Fibroblast of peridontal ligament (primary cell): ENCODE data around the gene ZNF215.
"Not testable (repeated sequence)": the region's sequence is repeated elsewhere in the genome, so short reads cannot be mapped to it uniquely, and the experiment has no call there.

Experiments used
- DNase-seq: peaks from one replicate; pipeline ENCODE4 v3.0.0-alpha.2; 2010; ENCODE audit errors: extremely low read depth

The ZNF215 gene

DNA sequence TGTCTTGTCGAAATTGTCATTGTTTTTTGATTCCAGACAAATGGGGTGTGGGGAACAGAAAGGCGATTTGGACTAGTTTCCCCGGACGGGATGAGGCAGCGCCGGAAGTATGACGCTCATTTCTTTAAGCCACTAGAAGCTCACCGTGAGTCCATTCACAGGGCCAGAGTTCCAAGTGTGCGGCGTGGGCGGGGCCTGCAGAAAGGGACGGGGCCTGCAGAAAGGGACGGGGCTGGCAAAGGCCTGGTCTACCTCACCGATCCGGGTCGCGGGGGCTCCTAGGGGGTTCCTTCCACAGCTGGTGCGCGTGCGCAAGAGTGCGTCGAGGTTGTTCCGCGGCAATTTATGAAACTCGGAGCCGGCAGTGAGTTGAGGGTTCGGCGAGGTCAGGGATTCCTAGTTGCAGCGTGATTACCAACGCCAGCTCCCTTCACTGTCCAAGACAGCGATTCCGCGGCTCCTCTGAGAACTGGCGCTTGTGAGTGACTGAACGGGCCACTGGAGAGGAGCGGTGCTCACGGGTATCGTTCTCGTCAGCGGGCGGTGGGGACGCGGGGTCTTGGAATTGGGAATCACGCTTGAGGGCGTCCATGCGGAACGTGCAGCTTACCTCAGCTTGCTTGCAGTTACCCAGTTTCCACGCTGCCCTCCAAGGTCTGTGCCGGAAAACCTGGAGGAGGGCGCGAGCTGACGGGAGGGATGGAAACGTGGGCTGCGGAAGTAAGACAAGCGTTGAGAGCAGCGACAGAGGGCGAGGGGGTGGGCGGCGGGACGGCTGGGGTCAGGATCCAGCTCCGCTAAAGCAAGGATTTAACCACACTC lies at the start of gene ZNF215:
Gene ZNF215 (plus strand): TSS at position 219 of the 822 bp plus-strand sequence. CDS start 5,847 bp downstream, outside the sequence.
- DNase-seq: peak; percentile 75

DNA sequence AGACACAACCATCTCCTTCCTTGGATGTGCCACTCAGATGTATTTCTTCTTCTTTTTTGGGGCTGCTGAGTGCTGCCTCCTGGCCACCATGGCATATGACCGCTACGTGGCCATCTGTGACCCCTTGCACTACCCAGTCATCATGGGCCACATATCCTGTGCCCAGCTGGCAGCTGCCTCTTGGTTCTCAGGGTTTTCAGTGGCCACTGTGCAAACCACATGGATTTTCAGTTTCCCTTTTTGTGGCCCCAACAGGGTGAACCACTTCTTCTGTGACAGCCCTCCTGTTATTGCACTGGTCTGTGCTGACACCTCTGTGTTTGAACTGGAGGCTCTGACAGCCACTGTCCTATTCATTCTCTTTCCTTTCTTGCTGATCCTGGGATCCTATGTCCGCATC lies 49.3 kb upstream of the ZNF215 start:
- no peak for DNase-seq

DNA sequence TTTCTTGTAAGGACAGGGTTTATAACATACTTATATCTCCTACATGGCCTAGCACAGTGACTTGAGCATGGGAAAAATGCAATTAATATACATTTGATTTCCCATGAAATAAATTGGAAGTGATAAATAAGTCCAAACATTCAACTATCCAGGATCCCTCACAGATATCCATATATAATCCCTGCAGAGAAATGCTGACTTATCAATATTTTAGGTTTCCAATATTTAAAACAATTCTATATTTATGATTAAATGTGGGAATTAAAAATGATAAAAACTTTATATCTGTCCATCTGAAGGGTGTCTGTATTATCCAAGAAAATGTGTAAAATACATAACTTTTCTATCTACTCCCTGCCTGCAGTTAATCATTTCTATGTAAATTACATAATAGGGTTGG lies 43.5 kb upstream of the ZNF215 start:
- DNase-seq: no peak

DNA sequence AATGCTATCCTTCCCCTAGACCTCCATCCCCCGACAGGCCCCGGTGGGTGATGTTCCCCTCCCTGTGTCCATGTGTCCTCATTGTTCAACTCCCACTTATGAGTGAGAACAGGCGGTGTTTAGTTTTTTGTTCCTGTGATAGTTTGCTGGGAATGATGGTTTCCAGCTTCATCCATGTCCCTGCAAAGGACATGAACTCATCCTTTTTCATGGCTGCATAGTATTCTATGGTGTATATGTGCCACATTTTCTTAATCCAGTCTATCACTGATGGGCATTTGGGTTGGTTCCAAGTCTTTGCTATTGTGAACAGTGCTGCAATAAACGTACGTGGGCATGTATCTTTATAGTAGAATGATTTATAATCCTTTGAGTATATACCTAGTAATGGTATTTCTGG lies 38.5 kb upstream of the ZNF215 start:
- DNase-seq: not testable (repeated sequence)

GRCh38 chr11:6888830-6889229 lies 37.4 kb upstream of the ZNF215 start:
- DNase-seq: no peak

GRCh38 chr11:6889835-6890234 lies 36.4 kb upstream of the ZNF215 start:
- DNase-seq: no peak

DNA sequence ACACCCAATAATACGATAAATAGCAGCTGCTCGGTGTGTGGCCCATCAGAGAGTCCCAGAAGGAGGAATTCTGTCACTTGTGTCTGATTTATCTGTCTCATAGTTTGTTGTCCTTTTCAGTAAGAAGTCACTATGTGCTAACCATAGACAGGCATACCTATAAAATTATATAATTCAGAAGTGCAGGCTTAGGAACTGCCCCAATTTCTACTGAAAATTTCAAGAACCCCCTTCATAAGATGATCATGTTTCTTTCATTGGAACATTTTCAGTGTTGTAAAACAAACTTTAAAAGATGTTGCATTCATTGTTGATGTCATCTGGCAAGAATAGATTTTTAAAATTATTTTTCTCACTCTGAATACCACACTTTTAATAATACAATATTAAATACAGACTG lies 33.8 kb upstream of the ZNF215 start, which contains the start of gene OR2D2:
Gene OR2D2 (minus strand): TSS at position 101 of the 400 bp plus-strand sequence. CDS start 0 bp downstream, at position 101.
- DNase-seq: no peak

- no peak for DNase-seq
Measured at GRCh38 chr11:6894097-6894496, 32.1 kb upstream of the ZNF215 start.

DNA sequence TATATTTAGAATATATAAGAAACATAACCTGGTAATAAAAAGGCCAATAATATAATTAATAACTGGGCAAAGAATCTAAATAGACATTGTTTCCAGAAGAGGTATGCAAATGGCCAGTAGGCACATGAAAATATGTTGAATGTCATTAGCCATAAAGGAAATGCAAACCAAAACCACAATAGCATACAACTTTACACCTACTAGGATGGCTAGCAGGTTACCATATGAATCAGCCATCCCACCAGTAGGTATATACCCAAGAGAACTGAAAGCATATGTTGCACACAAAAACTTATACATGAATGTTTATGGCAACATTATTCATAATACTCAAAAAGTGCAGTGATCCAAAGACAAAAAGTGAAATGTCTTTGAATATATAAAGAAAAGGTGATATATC lies 31.2 kb upstream of the ZNF215 start:
- DNase-seq: no peak

GRCh38 chr11:6898911-6899310 lies 27.3 kb upstream of the ZNF215 start:
- no peak for DNase-seq

DNA sequence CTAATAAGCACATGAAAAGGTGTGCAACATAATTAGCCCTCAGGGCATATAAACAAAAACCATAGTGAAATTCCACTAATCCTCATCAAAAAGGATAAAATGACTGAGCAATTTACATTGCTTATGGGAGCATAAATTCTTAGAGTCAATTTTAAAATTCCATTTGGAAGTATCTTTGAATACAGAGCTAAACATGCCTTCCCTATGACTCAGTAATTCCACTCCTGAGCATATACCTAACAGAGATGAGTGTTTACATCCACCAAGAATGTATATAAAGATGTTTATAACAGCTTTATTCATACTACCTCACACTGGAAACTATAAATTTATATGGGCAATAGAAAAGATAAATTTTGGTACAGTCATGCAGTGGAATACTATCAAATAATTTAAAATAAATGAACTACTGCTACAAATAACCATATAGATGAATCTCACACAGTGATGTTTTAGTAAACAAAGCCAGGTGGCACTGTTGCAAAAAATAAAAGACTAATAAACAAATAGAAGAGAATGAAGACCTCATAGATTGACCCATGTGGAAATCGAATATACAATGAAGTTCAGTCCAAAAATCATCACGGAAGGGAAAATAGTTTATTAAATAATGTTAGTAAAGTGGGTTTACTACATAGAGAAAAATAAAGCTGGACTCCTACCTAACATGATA lies 25.8 kb upstream of the ZNF215 start:
- no peak for DNase-seq

- not testable (repeated sequence) for DNase-seq
Measured at GRCh38 chr11:6904804-6905203, 21.4 kb upstream of the ZNF215 start.

GRCh38 chr11:6911378-6911777 lies 14.8 kb upstream of the ZNF215 start:
- no peak for DNase-seq

- peak; percentile 57 for DNase-seq
Measured at GRCh38 chr11:6911948-6912347, 14.3 kb upstream of the ZNF215 start.

DNA sequence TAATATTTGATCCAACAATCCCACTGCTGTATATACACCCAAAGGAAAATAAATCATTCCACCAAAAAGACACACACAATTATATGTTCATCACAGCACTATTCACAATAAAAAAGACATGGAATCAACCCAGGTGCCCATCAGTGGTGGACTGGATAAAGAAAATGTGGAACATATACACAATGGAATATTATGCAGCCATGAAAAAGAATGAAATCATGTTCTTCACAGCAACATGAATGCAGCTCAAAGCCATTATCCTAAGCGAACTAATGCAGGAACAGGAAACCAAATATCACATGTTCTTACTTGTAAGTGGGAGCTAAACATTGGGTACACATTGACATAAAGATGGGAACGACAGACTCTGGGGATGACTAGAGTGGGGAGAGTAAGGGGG lies 6.5 kb upstream of the ZNF215 start:
- DNase-seq: no peak

DNA sequence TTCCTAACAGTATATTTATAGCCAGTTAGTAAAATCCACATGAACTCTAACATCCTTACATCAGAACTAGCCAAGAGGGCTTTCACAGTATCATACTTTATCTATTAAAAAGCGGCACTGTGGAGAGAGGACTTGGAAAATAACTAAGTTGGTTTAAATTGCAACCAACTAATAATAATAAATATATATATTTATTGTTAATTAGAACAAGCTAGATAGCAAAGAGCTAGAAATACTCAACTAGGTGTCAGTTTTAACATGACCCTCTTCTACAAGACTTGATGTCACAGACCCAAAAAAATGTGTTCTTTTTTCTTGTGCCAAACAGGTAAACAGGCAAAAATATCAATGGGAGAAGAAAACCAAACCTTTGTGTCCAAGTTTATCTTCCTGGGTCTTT lies 5.5 kb upstream of the ZNF215 start, which contains the start of gene OR2D3:
Gene OR2D3 (plus strand): TSS at position 301 of the 400 bp plus-strand sequence. CDS start 0 bp downstream, at position 301.
- DNase-seq: no peak

DNA sequence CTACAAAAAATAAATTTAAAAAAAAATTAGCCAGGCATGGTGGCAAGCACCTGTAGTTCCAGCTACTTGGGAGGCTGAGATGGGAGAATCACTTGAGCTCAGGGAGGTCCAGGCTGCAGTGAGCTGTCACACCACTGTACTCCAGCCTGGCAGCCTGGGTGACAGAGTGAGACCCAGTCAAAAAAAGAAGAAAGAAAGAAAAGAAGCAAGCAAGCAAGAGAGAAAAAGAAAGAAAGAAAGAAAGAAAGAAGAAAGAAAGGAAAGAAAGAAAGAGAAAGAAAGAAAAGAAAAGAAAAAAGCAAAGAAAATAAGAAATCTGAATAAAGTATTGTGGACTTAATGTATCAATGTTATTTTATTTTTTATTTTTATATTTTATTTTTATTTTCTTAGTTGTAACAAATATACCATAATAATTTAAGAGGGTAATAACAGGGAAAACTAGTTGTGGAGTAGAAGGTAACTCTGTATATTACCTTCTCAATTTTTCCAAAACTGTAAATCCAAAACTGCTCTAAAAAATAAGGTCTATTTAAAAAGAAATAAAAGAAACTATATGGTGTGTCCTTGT lies 1.1 kb upstream of the ZNF215 start:
- no peak for DNase-seq

GRCh38 chr11:6925636-6926207 lies 504 bp upstream of the ZNF215 start:
- DNase-seq: no peak

GRCh38 chr11:6927030-6927617 lies 898 bp downstream of the ZNF215 start:
- DNase-seq: peak; percentile 34

DNA sequence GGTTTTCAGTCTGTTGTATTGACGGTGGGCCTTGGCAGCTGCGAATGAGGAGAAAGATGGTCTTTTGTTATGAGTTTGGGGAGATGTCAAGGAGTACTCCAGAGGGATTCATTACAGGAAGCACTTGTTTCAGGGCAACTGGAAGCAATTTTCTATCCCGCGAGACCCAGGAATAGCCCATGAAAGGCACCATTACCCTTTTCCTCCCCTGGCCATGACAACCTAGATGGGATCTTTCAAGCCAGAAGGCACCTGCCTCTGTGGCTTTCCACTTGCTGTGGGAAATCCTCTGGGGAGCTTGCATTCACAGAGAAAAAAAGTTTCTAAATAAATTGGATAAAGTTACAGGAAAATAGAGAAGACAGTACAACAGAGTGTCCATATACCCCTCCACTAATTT lies 2.7 kb downstream of the ZNF215 start:
- DNase-seq: no peak

GRCh38 chr11:6931146-6931713 lies 5.0 kb downstream of the ZNF215 start:
- DNase-seq: peak; percentile 38

- DNase-seq: no peak
Measured at GRCh38 chr11:6932145-6932544, 5.9 kb downstream of the ZNF215 start.
